Right ventricle myocardium superior (tissue), 1 donor: ENCODE results near the gene HMG20A. TPM values are rescaled to one million over a fixed set of nuclear protein-coding genes. Genes with fewer than 3 reads are reported as not detected.

Experiments used
- ATAC-seq: fragments of 200-7000 bp; cut with Tn5 transposase; one replicate; pipeline ENCODE4 v1.9.1; 2020; ENCODE audit warnings: mild to moderate bottlenecking; ENCODE audit not compliant: poor library complexity
- DNase-seq: peaks from one replicate; pipeline ENCODE4 v3.0.0-alpha.2; 2020
- intact Hi-C: fragments of 100-400 bp; cut with DNase I; formaldehyde crosslinking; loops from one replicate; pipeline ENCODE4 v1.11.2; 2022
- total RNA-seq: library from RNA; stranded (reverse); fragmentation: NEBNext Ultra II Directional; extraction: Animal tissue kit (Norgen Biotek cat#: 25700); gene quantifications from one replicate; pipeline ENCODE4 v1.2.1, GENCODE V29; 2021
- donor health status: DM: no; HTN: yes; CAD: no; lungs with severe emphysema.

The HMG20A gene
- total RNA-seq, 1 donor from 2014 or later = 28.8 TPM

DNA sequence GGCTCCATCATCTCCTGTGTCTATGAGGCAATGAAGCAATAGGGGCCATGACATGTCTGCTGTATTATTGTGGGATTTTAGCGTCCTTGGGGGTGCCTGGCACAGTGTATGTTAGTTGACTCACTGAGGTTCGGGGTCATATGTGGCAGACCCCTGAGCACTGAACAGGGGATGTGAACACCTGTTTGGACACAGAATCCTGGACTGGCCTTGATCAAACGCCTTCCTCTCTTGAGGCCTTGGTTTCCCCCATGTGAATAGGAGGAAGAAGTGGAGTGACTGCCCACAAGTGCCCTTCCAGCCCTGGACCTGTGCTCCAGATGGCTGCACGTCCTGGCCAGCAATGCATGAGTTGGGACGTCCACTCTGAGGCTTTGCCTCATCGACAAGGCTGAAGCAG lies 84.2 kb downstream of the HMG20A start:
- ATAC-seq (no peak), DNase-seq (no peak)
- intact Hi-C loops = loop anchor here (5.0 kb wide), 1 partner anchor 37 kb away; no protein-coding TSS in a partner anchor

DNA sequence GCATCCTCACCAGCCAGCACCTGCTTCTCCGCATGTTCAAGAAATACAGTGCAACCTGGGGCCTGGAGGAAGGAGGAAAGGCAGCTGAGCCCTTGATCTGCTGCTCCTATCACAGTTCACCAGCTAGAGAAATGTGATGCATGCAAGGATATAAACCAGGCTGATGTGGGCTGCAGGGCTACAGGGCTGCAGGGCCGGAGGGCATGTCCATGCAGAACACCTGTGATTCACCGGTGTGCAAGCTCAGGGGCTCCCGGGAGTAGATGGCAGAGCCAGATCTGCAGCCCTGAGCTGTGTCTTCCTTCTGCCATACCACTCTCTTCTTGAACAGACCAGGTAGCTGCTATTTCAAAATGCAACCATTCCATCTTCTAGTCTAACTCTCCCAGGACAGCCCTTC lies 84.9 kb downstream of the HMG20A start:
- DNase-seq = no peak
- intact Hi-C loops = loop anchor here (5.0 kb wide), 1 partner anchor 37 kb away; no protein-coding TSS in a partner anchor
- no peak for ATAC-seq

DNA sequence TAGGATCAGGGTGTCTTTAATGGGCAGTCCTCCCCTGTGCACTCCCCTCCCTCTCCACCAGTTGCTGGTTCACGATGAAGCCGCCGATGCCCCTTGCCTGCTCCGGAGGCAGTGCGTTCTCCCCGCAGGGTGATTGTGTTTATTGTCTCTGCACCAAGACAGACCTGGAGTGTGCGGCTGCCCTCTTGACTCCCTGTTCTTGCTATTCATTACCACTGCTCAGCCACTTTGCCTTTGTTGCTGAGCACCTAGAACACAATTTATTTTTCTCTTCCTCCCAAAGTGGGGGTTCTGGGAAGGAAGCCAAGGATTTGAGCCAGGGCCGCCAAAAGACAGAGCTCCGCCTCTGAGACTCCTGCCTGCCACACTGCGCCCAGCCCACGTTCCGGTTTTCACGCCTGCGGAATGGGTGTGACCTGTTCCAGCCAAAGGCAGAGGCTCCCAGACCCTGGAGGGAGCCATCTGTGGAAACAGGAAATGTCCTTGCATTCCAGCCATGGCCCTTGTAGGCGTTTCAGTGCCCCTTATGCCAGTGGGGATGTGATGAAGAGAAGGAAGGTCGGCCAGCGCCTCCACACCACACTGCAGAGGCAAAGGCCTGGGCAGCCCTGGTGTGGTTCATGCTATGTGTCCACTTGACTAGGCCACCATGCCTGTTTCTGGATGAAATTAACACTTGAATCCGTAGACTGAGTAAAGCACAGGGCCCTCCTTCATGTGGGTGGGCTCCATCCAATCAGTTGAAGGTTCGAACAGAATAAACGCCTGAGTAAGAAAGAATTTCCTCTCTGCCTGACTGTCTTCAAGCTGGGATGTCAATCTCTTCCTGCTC lies 85.8 kb downstream of the HMG20A start:
- intact Hi-C loops = loop anchor here (5.0 kb wide), 1 partner anchor 36 kb away; no protein-coding TSS in a partner anchor

DNA sequence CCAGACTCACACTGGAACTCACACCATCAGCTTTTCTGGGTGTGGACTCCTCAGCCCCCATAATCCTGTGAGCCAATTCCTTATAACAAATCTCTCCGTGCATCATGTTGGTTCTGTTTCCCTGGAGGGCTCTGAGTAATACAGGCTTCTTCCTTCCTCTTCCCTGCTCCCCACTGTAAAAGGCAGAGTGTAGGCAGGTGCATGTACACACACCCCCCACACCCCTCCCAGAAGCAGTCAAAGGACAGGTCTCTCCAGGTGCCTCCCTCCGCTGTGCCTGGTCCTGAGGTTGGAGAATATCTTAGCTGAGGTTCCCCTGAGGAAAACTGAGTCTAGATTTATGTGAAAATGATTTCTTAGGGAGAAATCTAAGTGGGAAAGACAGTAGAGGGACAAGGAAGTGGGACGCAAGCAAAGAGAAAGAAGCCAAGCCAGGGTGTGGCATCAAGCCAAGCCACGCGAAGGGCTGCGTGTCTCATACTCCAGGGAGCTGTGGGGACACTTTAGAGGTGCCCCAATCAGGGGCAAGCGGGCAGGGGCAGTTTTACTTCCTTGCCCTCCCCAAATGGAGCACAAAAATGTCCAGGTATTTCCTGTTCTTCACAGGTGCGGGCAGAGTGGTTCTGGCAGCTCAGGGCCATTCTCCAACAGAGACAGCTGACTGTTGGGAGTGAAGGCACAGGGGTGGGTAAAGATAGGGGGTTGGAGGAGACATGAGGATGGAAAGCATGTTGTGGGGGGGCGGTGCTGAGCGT lies 86.6 kb downstream of the HMG20A start:
- peak; percentile 86 for DNase-seq
- intact Hi-C loops = loop anchor here (5.0 kb wide), 1 partner anchor 35 kb away; no protein-coding TSS in a partner anchor
- ATAC-seq = peak; percentile 45

More for the DNA sequence above, 85.8 kb downstream of the HMG20A start:
- ATAC-seq = peak; percentile 67
- DNase-seq = peak; percentile 88

DNA sequence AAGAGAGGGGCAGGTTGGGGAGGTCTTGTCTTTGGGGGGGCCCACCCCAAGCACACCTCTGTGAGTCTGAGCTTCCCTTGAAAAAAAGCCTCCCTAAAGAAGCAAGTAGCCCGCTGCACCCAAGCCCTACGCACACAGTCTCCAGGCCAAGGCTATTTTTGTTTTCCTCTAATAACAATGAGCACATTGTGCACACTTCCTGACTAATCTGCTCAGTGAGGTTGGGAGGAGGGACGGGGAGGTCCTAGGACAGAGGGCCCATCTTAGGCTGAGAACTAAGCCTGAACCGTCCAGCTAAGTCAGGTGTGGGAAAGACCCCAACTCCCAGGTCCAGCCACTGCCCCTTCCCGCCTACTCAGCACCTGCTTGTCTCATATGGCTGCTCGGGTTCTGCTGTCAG lies 87.2 kb downstream of the HMG20A start:
- intact Hi-C loops = loop anchor here (5.0 kb wide), 1 partner anchor 34 kb away; no protein-coding TSS in a partner anchor
- DNase-seq = peak; percentile 83
- ATAC-seq = peak; percentile 89

DNA sequence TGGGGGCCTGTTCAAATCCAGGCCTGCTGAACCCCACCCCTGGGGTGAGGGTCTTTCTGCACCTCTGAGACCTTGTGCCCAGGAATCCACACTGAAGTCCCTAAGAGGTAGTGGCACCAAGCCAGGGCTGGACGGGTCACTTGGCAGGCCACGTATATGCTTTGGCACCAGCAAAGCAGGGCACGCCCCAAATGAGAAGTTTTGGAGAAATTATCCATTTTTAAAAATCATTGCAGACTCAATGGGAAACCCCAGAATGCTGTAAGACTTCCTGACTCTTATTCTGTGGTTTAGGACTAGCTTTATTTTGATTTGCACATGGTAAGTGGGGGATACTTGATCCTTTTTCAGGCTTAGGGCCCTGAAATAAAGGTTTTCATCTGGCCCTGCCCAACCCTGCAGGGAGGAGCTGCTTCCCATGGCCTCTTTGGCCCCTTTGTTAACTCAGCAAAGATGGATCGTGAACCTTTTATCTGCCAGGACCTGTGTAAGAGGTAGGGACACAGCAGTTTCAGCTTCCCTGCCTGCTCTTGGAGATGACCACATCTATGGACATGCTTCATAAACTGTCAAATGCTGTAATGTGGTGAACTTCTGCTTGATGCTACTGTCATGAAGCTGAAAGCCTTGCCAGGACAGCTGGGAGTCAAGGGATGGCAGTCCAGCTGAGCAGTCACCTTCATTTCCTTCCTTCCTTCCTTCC lies 88.0 kb downstream of the HMG20A start:
- peak; percentile 83 for DNase-seq
- intact Hi-C loops = loop anchor here (5.0 kb wide), 1 partner anchor 34 kb away; no protein-coding TSS in a partner anchor
- peak; percentile 3 for ATAC-seq

DNA sequence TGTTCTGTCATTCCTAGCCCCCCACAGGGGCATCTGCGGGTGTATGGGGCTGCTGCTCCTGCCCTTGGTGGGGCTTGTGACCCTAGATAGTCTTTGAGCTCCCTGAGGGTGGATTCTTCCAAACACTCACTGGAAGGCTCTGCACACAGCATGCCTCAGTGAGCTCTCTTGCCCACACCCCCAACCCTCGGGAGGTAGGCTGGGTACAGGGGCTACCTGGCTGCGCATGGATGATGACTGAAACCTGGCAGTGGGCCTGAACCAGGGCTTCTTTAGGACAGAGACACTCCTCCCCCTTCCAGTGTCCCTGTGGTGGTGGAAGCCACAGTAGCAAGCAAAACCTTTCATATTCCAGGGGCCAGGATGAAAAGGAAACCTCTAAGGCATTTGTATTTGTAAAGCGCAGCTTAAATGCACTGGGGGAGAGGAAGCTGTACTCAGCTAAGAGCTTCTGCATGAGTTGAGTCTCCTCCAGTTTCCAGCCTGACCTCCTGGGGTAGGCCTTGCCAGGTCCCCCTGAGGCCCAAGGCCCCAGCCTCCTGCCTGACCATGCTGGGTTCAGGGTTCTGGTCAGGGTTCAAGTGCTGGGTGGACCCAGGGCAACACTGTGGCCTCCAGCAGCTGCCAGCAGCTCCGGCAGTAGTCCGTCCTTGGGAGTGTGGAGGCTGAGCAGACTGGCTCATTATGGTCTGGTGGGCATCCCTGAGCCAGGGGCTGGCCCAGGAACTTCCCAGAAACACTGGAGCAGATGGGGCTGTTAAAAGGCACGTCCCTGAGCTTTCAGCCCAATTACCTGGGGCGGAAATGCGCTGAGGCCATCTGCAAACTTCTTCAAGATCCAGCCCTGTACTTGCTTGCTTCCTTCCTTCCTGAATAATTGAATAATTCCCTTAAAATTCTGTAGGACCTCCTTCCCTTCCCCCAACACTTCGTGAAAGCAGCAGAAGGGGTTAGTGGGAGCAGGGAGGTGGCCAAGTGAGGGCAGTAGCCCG lies 89.7 kb downstream of the HMG20A start:
- ATAC-seq (no peak), DNase-seq (no peak)
- intact Hi-C loops = no loop called here

DNA sequence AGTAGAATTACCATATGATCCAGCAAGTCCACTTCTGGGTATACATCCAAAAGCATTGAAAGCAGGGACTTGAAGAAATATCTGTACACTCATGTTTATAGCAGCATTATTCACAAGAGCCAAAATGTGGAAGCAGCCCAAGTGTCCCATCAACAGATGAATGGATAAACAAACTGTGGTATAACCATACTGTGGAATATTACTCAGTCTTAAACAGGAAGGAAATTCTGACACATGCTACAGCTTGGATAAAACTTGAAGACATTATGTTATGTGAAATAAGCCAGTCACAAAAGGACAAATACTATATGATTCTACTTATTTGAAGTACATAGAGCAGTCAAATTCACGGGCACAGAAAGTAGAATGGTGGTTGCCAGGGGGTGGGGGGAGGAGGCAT lies 91.2 kb downstream of the HMG20A start:
- DNase-seq = no peak
- no peak for ATAC-seq
- intact Hi-C loops = no loop called here

DNA sequence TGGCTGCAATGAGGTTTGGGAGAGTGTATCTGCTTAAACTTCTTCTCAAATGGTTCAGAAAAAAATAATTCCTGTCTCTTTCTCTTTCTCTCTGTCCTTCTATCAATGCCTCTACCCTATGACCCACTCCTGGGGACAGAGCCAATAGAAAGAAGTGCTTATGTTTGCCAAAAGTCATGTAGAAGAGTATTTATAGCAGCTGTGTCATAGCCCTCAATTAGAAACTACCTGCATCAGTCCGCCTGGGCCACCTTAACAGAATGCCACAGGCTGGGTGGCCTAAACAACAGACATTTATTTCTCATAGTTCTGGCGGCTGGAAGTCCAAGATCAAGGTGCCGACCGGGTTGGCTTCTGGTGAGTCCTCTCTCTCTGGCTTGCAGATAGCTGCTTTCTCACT lies 92.5 kb downstream of the HMG20A start:
- DNase-seq (no peak), ATAC-seq (peak; percentile 83)
- intact Hi-C loops = no loop called here

DNA sequence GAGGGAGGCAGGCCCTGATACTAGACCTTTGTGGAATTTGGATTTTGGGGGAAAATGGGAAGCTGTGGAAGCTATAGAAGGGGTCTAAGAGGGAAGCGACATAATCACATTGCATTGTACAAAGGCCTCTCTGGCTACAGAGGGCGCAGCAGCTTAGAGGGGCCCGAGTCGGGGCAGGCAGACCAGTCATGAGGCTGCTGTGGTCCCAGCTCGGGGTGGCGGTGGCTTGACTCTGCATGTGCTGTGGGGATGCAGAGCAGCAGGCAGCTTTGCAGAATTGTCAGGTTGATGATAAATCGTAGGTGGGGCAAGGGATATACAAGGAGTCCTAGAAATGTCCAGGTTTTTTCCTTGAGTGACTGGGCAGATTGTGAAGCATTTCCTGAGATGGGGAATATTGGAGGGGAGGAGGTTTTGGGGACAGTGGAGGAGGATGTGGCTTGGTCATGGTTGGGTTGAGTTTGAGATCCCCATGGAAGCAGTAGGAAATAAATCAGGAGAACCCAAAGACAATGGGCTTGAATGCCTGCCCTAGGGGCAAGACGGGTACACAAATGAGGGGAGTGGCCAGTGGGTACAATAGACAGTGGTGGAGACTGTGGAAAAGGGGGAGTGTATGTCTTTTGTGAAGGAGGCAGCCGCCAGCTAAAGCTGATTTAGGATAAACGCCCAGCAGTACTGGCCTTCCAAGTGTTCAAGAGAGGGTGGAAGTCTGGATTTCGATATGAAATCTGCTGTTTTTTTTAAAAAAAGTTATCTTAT lies 94.1 kb downstream of the HMG20A start:
- ATAC-seq = no peak
- DNase-seq = no peak
- intact Hi-C loops = no loop called here

DNA sequence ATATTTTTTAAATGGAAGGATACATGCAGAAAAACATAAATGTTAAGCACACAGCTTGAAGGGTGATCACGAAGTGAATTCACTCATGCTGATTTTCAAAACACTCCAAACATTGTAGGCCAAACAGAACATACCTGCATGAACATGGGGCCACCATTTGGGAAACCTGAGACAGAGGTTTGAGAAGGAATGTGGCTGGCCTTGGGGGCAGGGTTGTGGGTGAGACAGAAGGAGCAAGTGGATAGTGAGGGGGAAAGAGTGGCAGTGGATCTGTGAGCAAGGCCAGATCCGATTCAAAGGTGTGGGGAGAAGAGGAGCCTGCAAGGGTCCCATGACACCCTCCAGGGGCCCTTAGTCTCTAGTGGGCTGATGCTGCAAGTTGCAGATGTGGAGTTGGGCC lies 94.9 kb downstream of the HMG20A start:
- DNase-seq (no peak), ATAC-seq (no peak)
- intact Hi-C loops = no loop called here

DNA sequence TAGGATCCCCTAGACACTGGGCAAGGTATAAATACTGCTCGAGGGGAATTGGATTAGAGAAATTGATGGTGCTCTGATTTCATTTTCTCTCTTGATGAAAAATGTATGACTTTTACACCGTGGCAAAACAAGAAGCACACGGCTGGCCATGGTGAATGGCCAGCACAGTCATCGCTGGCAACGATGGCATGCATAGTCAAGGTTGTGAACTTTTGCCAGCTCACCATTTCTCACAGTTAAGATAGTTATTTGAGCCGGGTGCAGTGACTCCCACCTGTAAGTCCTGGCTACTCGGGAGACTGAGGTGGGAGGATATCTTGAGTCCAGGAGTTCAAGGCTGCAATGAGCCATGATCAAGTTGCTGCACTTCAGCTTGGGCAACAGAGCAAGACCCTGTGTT lies 95.4 kb downstream of the HMG20A start:
- intact Hi-C loops = no loop called here
- ATAC-seq (no peak), DNase-seq (no peak)

DNA sequence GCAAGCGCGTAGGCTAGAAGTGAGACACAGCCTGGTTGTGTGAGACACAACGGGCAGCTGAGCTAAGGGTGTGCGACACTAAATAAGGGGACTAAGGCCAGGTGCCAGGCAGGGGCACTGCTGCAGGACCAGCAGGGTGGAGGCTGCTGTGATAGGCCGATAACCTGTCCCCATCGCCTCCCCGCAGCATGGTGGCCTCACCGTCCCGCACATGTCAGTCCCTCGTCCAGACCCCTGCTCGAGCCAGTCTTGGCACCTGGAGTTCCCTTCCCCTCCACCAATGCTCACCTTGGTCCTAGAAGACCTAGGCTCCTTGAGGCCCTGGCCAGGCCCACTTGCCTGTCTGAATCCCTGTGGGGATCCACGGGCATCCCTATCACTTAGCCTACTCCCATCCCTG lies 96.1 kb downstream of the HMG20A start:
- intact Hi-C loops = no loop called here
- DNase-seq (no peak), ATAC-seq (no peak)

DNA sequence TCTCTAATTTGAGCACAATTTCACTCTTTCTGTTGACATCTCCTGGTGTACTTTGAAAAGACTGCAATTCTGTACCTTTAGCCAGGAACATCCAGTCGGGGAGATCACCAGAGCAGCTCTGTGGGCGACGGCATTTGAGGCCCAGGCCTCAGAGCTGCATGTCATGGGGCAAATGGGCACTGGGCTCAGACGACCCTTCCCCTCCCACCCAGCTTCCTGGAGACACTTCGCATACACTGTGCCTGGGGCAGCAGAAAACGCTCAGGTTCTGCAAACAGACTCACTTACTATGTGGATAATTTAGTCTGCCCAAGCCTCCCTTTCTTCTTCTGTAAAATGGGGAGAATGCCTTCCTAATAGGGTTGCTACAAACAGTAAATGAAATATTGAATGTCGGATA lies 96.9 kb downstream of the HMG20A start:
- intact Hi-C loops = no loop called here
- DNase-seq = no peak
- ATAC-seq = no peak

DNA sequence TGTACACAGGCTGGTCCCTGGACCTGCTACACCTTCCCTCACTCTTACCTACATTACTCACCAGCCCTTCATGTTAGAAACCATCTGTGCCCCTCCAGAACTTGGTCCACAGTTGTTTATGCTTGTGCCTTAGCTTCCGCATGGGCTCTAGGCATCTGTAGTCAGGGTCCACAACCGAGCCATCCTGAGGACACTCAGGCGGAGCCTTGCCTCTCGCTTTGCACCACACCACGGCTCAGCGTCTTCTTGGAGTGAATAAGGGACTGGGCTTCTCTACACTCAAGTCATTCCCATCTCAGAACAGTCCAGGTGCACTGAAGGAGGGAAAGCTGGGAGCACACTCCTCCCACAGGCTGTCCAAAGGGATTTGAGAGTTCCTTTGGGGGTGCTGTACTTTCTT lies 97.8 kb downstream of the HMG20A start:
- ATAC-seq = no peak
- intact Hi-C loops = no loop called here

DNA sequence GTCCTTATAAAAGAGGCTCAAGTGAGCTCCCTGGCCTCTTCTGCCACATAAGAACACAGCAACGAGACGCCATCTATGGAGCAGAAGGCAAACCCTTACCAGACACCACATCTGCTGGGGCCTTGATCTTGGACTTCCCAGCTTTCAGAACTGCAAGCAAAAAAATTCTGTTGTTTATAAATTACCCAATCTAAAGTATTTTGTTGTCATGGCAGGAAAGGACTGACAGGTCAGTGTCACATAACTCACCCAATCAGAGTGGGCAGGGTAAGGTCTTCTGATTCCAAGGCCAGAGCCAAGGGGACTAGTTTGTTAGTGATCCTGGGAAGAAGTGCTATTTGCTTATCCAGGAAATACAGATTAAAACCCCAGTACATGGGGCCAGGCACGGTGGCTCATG lies 98.9 kb downstream of the HMG20A start:
- ATAC-seq = no peak
- intact Hi-C loops = no loop called here
- DNase-seq = no peak

More for the DNA sequence above, 97.8 kb downstream of the HMG20A start:
- no peak for DNase-seq

DNA sequence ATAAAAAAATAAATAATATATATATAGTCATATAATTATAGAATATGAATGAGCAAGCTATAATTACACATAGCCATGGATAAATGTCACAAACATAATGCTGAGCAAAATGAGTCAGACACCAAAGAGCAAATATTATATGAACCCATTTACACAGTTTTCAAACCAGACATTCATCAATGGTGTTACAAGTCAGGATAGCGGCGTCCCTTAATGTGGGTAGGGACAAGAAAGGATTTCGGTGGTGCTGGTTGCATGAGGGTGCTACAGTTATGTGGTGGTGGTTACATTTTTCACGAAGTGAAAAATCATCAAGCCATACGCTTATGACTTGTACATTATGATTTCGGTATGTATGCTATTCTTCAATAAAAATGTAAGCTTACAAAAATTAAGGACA lies 100.5 kb downstream of the HMG20A start:
- no peak for DNase-seq
- intact Hi-C loops = no loop called here
- ATAC-seq = no peak
